GM12892 (cell line): ENCODE measurements around the gene SGSM1.
"Not testable (repeated sequence)": the region's sequence is repeated elsewhere in the genome, so short reads cannot be mapped to it uniquely, and the experiment has no call there.

Experiments used
- DNase-seq: peaks from one replicate; pipeline ENCODE4 v3.0.0; 2011; ENCODE audit not compliant: insufficient read length
- FAIRE-seq: peaks from 2 replicates; lab custom pipeline; 2011; peaks lifted over from hg19 to GRCh38; lab: Jason Lieb, UNC
- POLR2A ChIP-seq: IDR thresholded peaks from 2 replicates; pipeline ENCODE4 v1.6.1; 2011; ENCODE audit warnings: low read depth, low read length, control low read depth
- POLR2AphosphoS5 ChIP-seq: IDR thresholded peaks from 2 replicates; pipeline ENCODE4 v1.6.1; 2011; ENCODE audit warnings: low read depth, low read length, control low read depth
- TAF1 ChIP-seq: IDR thresholded peaks from 2 replicates; pipeline ENCODE4 v1.6.1; 2011; ENCODE audit warnings: low read depth, mild to moderate bottlenecking, control low read depth, low read length, borderline replicate concordance

SGSM1 gene

DNA sequence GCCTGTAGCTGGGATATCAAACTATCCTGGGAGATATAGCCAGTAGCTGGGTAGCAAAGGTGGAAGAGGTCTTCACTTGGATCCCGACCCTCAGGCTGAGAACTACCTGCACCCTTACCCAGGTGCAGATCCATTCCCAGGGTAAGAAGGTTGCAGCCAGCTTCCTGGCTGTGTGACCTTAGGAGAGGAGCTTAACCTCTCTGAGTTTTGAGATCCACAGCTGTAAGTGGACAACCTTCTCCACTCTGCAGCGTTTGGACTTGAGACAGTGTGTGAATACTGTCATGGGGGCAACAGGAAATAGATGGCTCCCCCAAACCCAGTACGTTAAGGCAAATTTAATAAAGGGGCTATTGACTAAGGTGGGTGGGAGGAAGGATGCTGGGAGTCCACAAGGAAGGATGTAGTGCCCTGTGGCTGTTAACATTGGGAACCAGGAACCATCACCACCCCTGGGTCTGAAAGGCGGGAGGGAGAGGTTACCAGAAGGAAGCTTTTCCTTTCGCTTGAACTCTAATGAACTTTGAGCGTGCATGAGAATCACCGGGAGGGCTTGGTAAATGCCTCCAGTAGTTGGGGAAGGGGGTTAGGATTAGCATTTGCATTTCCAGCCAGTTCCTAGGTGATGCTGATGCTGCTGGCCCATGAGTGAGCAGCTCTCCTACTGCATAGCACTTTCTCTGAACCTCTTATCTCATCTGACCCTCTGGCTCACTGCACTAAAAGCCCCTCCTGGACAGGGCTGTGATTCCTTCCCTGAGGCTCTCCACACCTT, 24.4 kb downstream of the SGSM1 start:
- no peak for FAIRE-seq
- DNase-seq = no peak
- no peak for TF ChIP-seq POLR2AphosphoS5

GRCh38 chr22:24831687-24832086, 25.7 kb downstream of the SGSM1 start:
- FAIRE-seq (no peak), DNase-seq (no peak)
- TF ChIP-seq POLR2AphosphoS5 = no peak
- no peak for TF ChIP-seq POLR2A
- TF ChIP-seq TAF1 = no peak

DNA sequence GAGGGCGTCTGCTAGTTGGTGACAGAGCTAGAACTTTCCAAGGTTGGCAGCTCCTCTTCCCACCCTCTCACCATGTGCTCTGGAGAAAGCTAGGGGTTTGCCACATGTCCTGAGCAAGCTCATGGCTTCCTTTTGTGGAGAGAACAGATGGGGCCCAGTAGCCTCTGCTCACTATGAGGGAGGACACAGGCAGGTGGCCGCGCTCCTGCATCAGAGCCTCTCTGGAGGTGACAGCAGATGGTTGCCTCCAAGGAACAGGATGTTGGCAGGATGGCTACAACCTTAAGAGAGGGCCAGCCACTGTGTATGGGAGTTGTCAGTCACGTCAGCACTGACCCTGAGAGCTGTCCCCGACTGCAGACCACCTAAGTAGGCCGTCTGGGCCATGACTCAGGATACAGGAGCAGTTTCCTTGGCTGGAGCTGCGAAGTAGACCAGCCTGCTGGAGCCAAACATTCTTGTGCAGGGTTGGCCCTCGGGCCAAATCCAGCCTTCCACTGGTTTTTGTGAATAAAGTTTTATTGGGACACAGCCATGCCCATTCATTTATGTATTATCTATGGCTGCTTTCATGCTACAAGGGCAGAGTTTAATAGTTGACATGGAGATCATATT, 28.0 kb downstream of the SGSM1 start:
- no peak for DNase-seq
- no peak for FAIRE-seq
- TF ChIP-seq POLR2AphosphoS5 (no peak), TAF1 (no peak), POLR2A (no peak)

DNA sequence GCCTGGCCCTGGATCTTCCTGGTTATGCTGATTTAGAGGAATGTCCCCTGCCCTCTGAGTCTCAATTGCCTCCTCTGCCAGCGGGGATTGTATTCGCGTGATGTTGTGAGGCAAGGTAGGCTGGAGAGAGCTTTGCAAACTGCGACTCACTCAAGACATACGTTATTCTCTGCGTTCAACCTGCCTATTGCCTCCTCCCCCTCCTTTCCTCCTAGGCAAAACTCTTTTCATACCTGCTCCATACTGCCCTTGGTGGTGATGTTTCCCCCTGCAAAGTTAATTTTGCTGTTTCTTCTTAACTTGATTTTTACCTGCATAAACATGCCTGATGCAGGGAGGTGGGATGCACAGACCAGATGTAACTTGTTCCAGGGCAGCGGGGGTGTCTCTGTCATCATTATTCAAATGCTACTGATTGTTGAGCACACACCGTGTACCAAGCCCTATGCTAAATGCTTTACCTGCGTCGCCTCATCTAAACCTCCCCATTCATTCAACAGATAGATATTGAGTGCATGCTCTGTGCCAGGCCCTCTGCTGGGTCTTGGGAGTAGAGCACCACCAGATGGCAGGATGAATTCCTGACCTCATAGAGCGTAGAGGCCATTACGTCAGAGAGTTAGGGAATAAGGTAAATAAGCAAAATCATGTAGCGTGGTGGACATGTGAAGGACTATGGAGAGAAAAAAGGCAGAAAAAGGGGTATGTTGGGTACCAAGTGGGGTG, 29.0 kb downstream of the SGSM1 start:
- TF ChIP-seq TAF1 (no peak), POLR2A (no peak), POLR2AphosphoS5 (no peak)
- DNase-seq (no peak), FAIRE-seq (no peak)

GRCh38 chr22:24836282-24836681, 30.3 kb downstream of the SGSM1 start:
- no peak for FAIRE-seq
- DNase-seq = no peak
- no peak for TF ChIP-seq TAF1
- TF ChIP-seq POLR2A = no peak
- no peak for TF ChIP-seq POLR2AphosphoS5

GRCh38 chr22:24837517-24837916, 31.5 kb downstream of the SGSM1 start:
- not testable (repeated sequence) for FAIRE-seq, DNase-seq

DNA sequence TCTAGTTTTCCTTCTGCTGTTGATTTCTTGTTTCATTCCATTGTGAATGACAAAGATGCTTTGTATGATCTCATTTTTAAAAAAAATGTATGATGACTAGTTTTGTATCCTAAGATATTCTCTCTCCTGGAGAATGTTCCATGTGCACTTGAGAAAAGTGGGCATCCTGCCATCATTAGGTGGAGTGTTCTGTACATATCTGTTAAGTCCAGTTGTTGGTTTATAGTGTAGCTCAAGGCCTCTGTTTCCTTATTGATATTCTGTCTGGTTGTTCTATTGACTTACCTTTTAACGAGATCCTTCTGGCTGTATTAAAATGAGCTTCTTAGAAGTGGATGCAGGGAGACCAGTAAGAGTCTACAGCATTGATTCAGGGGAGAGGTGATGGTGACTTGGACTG, 35.2 kb downstream of the SGSM1 start:
- FAIRE-seq = no peak
- TF ChIP-seq POLR2A (no peak), POLR2AphosphoS5 (no peak), TAF1 (no peak)
- no peak for DNase-seq

GRCh38 chr22:24843048-24843447, 37.0 kb downstream of the SGSM1 start:
- DNase-seq (no peak), FAIRE-seq (no peak)

DNA sequence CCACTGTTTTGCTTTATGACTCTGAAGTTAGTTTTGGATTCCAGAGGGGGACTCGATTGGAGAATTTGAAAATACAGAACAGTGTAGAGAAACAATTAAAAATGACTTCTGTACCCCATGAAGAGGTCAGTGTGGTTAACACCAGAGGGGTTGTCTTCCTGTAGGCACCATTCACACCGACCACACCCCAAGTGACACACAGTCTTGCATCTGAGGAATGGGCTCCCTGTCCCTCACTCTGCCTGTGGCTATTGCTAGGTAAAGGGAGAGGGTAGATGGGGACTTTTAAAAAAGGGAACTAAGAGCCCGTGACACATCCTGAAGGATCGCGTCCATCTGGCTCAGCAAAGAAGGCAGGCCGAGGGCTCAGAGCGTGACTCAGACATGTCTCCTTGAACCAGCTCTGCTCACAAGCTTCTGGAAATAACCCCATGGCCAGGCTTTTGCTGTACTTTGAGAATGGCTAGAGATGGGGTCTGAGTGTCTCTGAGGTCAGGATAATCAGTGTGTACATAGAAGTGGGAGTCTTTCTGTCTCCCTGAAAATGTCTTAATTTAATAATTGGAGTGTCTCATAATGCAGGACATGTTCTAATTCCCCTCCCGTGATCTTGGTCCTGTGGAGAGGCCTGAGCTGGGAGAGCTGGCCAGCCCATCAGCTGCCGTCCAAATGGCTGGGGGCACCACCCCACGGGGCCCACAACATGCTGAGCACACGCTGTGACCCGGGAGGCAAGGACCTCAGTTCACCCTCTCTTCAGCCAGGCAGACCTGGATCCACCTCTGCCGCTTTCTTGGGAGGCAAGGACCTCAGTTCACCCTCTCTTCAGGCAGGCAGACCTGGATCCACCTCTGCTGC, 39.3 kb downstream of the SGSM1 start:
- no peak for FAIRE-seq
- no peak for DNase-seq
- TF ChIP-seq POLR2A = no peak
- no peak for TF ChIP-seq TAF1
- no peak for TF ChIP-seq POLR2AphosphoS5

More at GRCh38 chr22:24843048-24843447, 37.0 kb downstream of the SGSM1 start:
- TF ChIP-seq POLR2A (no peak), TAF1 (no peak)

DNA sequence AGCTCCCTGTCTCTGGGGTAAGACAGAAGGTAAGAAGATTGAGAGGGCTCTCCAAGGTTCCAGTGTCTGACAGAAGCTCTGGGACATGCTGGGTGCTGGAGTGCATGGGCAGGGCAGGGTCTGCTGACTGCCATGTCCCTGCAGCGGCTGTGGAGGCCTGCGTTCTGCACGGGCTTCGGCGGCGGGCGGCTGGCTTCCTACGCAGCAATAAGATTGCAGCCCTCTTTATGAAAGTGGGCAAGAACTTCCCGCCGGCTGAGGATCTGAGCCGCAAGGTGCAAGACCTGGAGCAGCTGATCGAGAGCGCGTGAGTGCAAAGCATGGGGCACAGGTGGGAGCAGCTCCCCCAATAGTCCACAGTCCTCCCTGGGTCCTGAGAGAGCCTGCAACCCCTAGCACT, 41.5 kb downstream of the SGSM1 start:
- TF ChIP-seq TAF1 = no peak
- no peak for TF ChIP-seq POLR2A
- no peak for TF ChIP-seq POLR2AphosphoS5
- DNase-seq (no peak), FAIRE-seq (no peak)

GRCh38 chr22:24848559-24849168, 42.7 kb downstream of the SGSM1 start:
- FAIRE-seq (no peak), DNase-seq (no peak)
- TF ChIP-seq POLR2AphosphoS5 = no peak
- TF ChIP-seq POLR2A = no peak
- no peak for TF ChIP-seq TAF1
